ENCODE data around the gene ABCF3. TPM values are rescaled to one million over a fixed set of nuclear protein-coding genes. Genes with fewer than 3 reads are reported as not detected.
A peak's percentile ranks its signal among the peaks of the same experiment; 100 is the strongest.

ABCF3 gene
- total RNA-seq, 1 donor from 2014 or later, result 86.7 TPM

- POLR2A ChIA-PET, result interaction anchor here (0.6 to 3.4 kb wide), 4 partner anchors 8 to 38 kb away, joined by 3 to 21 read pairs (median 3); partner anchors contain the start of genes ABCF3 and EIF2B5
Observed at GRCh38 chr3:184172681-184173373, 13.2 kb upstream of the ABCF3 start.

GRCh38 chr3:184173374-184173722, 12.7 kb upstream of the ABCF3 start:
- ChIA-PET CTCF (interaction anchor here (0.6 kb wide), 1 partner anchor 76 kb away, joined by 4 read pairs; the partner anchor contains the start of gene EEF1AKMT4), POLR2A (interaction anchor here (1.0 to 3.4 kb wide), 5 partner anchors 13 to 76 kb away, joined by 3 to 21 read pairs (median 5); partner anchors contain the start of genes ABCF3, EEF1AKMT4 and EIF2B5)
- intact Hi-C loops (cut with micrococcal nuclease), result no loop called here
- H3K9me3 Mint-ChIP-seq, result no peaks in the 10 kb centered on the region
- no peak for ATAC-seq (ENCODE audit: low read depth)
- H3K4me1 Mint-ChIP-seq, result peaks cover 37% of the 10 kb centered on the region
- no peak overlapping the region for H3K27ac Mint-ChIP-seq
- TF ChIP-seq, protein P1, sequence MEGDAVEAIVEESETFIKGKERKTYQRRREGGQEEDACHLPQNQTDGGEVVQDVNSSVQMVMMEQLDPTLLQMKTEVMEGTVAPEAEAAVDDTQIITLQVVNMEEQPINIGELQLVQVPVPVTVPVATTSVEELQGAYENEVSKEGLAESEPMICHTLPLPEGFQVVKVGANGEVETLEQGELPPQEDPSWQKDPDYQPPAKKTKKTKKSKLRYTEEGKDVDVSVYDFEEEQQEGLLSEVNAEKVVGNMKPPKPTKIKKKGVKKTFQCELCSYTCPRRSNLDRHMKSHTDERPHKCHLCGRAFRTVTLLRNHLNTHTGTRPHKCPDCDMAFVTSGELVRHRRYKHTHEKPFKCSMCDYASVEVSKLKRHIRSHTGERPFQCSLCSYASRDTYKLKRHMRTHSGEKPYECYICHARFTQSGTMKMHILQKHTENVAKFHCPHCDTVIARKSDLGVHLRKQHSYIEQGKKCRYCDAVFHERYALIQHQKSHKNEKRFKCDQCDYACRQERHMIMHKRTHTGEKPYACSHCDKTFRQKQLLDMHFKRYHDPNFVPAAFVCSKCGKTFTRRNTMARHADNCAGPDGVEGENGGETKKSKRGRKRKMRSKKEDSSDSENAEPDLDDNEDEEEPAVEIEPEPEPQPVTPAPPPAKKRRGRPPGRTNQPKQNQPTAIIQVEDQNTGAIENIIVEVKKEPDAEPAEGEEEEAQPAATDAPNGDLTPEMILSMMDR (IDR thresholded peaks at IDR 0.05), result no peak
- no peak for DNase-seq
- H3K27me3 Mint-ChIP-seq, result no peaks in the 10 kb centered on the region
- no peak overlapping the region for H3K4me3 Mint-ChIP-seq
- H3K36me3 Mint-ChIP-seq (ENCODE audit: low read depth), result peaks cover 48% of the 10 kb centered on the region

More at GRCh38 chr3:184172681-184173373, 13.2 kb upstream of the ABCF3 start:
- H3K36me3 Mint-ChIP-seq (ENCODE audit: low read depth), result peaks cover 45% of the 10 kb centered on the region
- no peaks in the 10 kb centered on the region for H3K9me3 Mint-ChIP-seq
- no peaks in the 10 kb centered on the region for H3K27me3 Mint-ChIP-seq
- no peak overlapping the region for H3K4me3 Mint-ChIP-seq
- H3K27ac Mint-ChIP-seq, result no peak overlapping the region
- intact Hi-C loops (cut with micrococcal nuclease), result no loop called here
- CTCF ChIA-PET, result no interaction called here
- TF ChIP-seq, protein P1 (IDR thresholded peaks at IDR 0.05), result no peak
- ATAC-seq (ENCODE audit: low read depth), result no peak
- DNase-seq, result no peak
- peaks cover 32% of the 10 kb centered on the region for H3K4me1 Mint-ChIP-seq

- H3K4me3 Mint-ChIP-seq, result peak overlapping the region; percentile 90
- POLR2A ChIA-PET, result interaction anchor here (0.6 to 3.4 kb wide), 7 partner anchors 12 to 1155 kb away, joined by 3 to 21 read pairs (median 8); partner anchors contain the start of genes ABCF3, EEF1AKMT4 and EIF2B5
- TF ChIP-seq, protein P1 (IDR thresholded peaks at IDR 0.05), result no peak
- intact Hi-C loops (cut with micrococcal nuclease), result loop anchor here (1.0 kb wide), 9 partner anchors 11 to 539 kb away; partner anchors contain the start of genes ABCC5, DVL3, EEF1AKMT4 and EIF2B5
- CTCF ChIA-PET, result interaction anchor here (0.6 kb wide), 1 partner anchor 611 kb away, joined by 4 read pairs; no protein-coding TSS in a partner anchor
- peaks cover 50% of the 10 kb centered on the region for H3K36me3 Mint-ChIP-seq (ENCODE audit: low read depth)
- H3K4me1 Mint-ChIP-seq, result peaks cover 37% of the 10 kb centered on the region
- peak overlapping the region; percentile 75 for H3K27ac Mint-ChIP-seq
- DNase-seq, result no peak
- no peaks in the 10 kb centered on the region for H3K9me3 Mint-ChIP-seq
- ATAC-seq (ENCODE audit: low read depth), result no peak
- no peaks in the 10 kb centered on the region for H3K27me3 Mint-ChIP-seq
Observed at GRCh38 chr3:184174284-184174645, 11.7 kb upstream of the ABCF3 start.

DNA sequence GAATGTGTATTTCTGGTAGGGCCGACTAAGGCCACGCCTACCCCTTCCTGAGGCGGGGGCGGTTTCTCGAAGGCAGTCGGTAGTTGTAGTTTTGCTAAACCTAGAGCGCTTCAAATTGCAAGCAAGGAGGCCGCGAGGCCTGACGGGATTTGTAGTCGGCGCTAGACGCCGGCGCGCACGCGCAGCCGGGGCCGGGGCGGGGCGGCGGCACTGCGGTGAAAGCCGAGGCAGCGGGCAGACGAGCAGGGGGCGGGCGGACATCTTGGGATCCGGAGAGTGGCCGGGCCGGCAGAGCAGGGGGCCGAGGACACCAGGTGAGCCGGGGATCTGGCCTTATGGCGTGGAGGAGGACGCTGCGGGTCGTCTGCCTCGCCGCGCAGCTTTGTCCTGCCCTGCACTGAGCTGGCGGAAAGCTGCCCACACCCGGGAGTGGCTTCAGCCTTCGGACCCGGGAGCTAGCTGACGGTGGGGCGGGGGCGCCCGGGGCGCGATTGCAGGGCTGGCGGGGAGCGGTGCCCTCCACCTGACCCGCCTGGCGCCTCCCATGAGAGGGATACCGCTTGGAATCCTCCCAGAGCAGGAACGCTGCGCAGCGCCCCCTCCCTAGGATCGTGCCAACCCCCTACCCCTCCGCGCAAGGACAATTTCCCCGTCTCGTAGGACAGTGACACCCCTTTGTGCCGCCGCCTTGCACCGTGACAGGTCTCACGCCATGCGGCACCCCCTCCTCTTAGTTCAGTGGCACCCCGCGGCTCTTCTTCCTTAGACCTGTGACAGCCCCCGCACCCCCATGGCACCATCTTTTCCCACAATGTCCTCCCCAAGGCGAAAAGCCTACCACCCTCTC, 11.1 kb upstream of the ABCF3 start, which contains the start of gene AP2M1:
AP2M1 (plus strand) TSS at position 210 of the 847 bp plus-strand sequence. CDS start 2,139 bp downstream, outside the sequence.
- peak within 1 kb of the TSS; percentile 90 for H3K4me3 Mint-ChIP-seq
- H3K27me3 Mint-ChIP-seq, result no peaks in the 10 kb centered on the region
- TF ChIP-seq, protein P1 (IDR thresholded peaks at IDR 0.05), result no peak
- peak; percentile 99 for DNase-seq
- peak; percentile 97 for ATAC-seq (ENCODE audit: low read depth)
- peaks cover 37% of the 10 kb centered on the region for H3K4me1 Mint-ChIP-seq
- H3K9me3 Mint-ChIP-seq, result no peaks in the 10 kb centered on the region
- peak within 1 kb of the TSS; percentile 75 for H3K27ac Mint-ChIP-seq
- H3K36me3 Mint-ChIP-seq (ENCODE audit: low read depth), result peaks cover 52% of the 10 kb centered on the region
- ChIA-PET CTCF (interaction anchor here (0.6 kb wide), 1 partner anchor 611 kb away, joined by 4 read pairs; no protein-coding TSS in a partner anchor), POLR2A (interaction anchor here (0.6 to 3.4 kb wide), 7 partner anchors 11 to 1155 kb away, joined by 3 to 21 read pairs (median 8); partner anchors contain the start of genes ABCF3, EEF1AKMT4 and EIF2B5)
- intact Hi-C loops (cut with micrococcal nuclease), result loop anchor here (1.0 kb wide), 9 partner anchors 10 to 540 kb away; partner anchors contain the start of genes ABCC5, DVL3, EEF1AKMT4 and EIF2B5

Data from activated B cell treated with CpG ODN at 0.5 μM for 24 hours (primary cell).